MCF 10A (cell line): ENCODE measurements around the gene BASP1. TPM values are rescaled to one million over a fixed set of nuclear protein-coding genes. Genes with fewer than 3 reads are reported as not detected.

Experiments
- BruUV-seq: library from RNA; stranded (reverse); fragments of 400-500 nt; replicated peaks from 2 replicates; lab custom pipeline; 2021; lab: Mats Ljungman, UMichigan
- CTCF ChIA-PET: fragments of 300-600 bp; sonication (Branson Sonifier 250); formaldehyde crosslinking; extraction: SDS; loops from one replicate; lab custom pipeline; 2021; ENCODE audit warnings: antibody characterized with exemption, inconsistent platforms; lab: Yijun Ruan, JAX
- POLR2A ChIA-PET: fragments of 300-600, 350-650 bp; sonication (Branson Sonifier 250); formaldehyde crosslinking; extraction: SDS; loops from one replicate; lab custom pipeline; 2020; ENCODE audit warnings: antibody characterized with exemption, inconsistent platforms; lab: Yijun Ruan, JAX
- DNase-seq: peaks from one replicate; pipeline ENCODE4 v3.0.0-alpha.2; 2018; ENCODE audit not compliant: unreplicated experiment
- H3K27ac Mint-ChIP-seq: one replicate; pipeline ENCODE4 v1.8.0; 2022; ENCODE audit warnings: mild to moderate bottlenecking, low read depth, mixed read lengths; ENCODE audit not compliant: unreplicated experiment
- H3K27me3 Mint-ChIP-seq: one replicate; pipeline ENCODE4 v1.8.0; 2022; ENCODE audit warnings: mixed read lengths; ENCODE audit not compliant: insufficient read depth, unreplicated experiment
- H3K36me3 Mint-ChIP-seq: one replicate; pipeline ENCODE4 v1.8.0; 2022; ENCODE audit warnings: mild to moderate bottlenecking, moderate library complexity, mixed read lengths; ENCODE audit not compliant: insufficient read depth, unreplicated experiment
- H3K4me1 Mint-ChIP-seq: one replicate; pipeline ENCODE4 v1.8.0; 2022; ENCODE audit warnings: mixed read lengths; ENCODE audit not compliant: insufficient read depth, unreplicated experiment
- H3K4me3 Mint-ChIP-seq: one replicate; pipeline ENCODE4 v1.8.0; 2022; ENCODE audit warnings: mild to moderate bottlenecking, moderate library complexity, mixed read lengths; ENCODE audit not compliant: unreplicated experiment
- H3K9me3 Mint-ChIP-seq: one replicate; pipeline ENCODE4 v1.8.0; 2022; ENCODE audit warnings: mixed read lengths; ENCODE audit not compliant: unreplicated experiment
- intact Hi-C: fragments of 100-400 bp; cut with micrococcal nuclease; formaldehyde crosslinking; loops from 2 replicates; pipeline ENCODE4 v1.14.1; 2022
- total RNA-seq: library from RNA; stranded (reverse); gene quantifications from 2 replicates; pipeline ENCODE4 v1.2.3, GENCODE V29; 2022
- TF ChIP-seq, protein P1 (sequence below): fragments of 200-600 bp; IDR thresholded peaks from one replicate; pipeline ENCODE4 v1.8.0; 2022; ENCODE audit warnings: antibody characterized with exemption, mild to moderate bottlenecking; ENCODE audit not compliant: unreplicated experiment

Gene BASP1
- total RNA-seq, 1 experiment from 2014 or later: 84.5 TPM

DNA sequence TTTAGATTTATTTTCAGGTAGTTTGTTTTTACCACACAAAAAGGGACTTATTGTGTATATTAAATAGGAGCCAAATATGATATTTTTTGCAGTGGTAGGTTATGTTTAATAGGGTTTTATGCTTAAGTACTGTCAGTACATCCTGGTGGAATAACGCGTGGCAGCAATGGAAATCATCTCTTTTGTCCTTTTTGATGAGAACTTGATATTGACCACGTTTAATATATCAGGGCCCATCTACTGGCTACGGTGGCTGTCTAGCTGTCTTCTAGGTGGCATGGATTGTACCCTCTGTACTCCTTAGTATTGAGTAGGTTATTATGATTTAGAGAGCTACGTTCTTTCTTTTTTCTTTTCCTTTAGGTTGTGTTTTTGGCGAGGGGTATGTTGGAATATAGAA is 2.6 kb downstream of the BASP1 start:
- Mint-ChIP-seq H3K27me3 (no peaks in the 10 kb centered on the region), H3K27ac (no peak overlapping the region), H3K36me3 (peaks cover 19% of the 10 kb centered on the region), H3K4me3 (peak overlapping the region; percentile 83), H3K9me3 (no peaks in the 10 kb centered on the region), H3K4me1 (peaks cover 53% of the 10 kb centered on the region)
- POLR2A ChIA-PET: no interaction called here
- intact Hi-C loops: loop anchor here (5.0 to 10.0 kb wide), 4 partner anchors 42 to 1475 kb away; no protein-coding TSS in a partner anchor
- TF ChIP-seq, protein P1, sequence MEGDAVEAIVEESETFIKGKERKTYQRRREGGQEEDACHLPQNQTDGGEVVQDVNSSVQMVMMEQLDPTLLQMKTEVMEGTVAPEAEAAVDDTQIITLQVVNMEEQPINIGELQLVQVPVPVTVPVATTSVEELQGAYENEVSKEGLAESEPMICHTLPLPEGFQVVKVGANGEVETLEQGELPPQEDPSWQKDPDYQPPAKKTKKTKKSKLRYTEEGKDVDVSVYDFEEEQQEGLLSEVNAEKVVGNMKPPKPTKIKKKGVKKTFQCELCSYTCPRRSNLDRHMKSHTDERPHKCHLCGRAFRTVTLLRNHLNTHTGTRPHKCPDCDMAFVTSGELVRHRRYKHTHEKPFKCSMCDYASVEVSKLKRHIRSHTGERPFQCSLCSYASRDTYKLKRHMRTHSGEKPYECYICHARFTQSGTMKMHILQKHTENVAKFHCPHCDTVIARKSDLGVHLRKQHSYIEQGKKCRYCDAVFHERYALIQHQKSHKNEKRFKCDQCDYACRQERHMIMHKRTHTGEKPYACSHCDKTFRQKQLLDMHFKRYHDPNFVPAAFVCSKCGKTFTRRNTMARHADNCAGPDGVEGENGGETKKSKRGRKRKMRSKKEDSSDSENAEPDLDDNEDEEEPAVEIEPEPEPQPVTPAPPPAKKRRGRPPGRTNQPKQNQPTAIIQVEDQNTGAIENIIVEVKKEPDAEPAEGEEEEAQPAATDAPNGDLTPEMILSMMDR: no peak
- DNase-seq: no peak
- BruUV-seq: no TSS peak
- CTCF ChIA-PET: interaction anchor here (0.6 to 1.5 kb wide), 4 partner anchors 17 to 1085 kb away, joined by 3 to 6 read pairs (median 4); no protein-coding TSS in a partner anchor

DNA sequence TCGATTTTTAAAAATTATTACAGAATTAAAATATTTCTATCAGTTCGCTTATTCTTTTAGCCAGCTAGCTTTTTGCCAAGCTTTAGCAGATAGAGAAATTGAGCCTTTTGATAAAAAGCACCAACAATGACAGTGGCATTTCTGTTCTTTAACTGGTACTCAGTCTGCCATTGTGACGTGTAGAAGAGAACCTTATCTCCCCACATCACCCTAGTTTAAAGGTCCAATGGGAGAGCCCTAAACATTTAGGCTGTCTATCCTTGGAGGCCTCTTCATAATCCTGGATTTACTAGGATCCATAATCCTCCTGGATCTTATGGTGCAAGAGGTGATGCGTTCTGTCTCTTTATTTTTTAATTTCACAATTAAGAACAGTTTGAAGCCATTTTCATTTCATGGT is 3.0 kb downstream of the BASP1 start:
- H3K4me3 Mint-ChIP-seq: no peak overlapping the region

DNA sequence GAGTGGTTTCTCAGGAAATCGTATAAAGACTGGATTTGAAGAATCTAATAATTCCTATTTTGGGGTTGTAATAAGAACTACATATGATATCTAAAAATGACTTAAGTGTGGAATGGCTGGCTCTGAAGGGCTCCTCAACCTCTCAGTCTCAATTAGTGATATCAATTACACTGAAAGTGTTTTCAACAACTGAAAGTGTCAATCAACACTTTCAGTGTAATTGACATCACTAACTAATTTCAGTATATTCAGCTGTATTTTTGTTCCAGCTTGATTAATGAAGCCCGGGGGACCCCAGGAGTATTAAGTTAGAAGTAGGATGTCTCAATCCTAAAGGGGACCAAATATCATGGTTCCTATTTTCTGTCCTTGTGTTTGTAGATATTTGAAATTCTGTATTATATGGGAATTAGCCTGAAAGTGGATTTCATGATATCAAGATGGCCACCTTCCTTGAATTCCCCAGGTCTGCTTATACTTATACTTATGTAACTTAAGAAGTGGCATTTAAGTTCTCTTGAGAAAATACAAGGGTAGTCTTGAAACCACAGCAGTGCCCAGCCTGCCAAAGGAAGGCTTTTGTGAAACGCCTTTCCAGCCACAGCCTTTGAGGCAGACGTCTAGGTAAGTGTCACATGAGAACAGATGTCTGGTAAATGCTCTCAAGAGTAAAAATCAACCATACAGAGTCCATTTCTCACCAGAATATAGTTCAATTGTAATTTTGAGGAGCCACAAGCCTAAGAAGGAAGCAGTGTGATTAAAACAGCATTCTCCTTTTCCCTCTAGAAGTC is 4.6 kb downstream of the BASP1 start:
- no peaks in the 10 kb centered on the region for H3K9me3 Mint-ChIP-seq
- H3K27ac Mint-ChIP-seq: peak overlapping the region; percentile 42
- ChIA-PET CTCF (interaction anchor here (0.6 to 0.7 kb wide), 2 partner anchors 113 to 866 kb away, joined by 3 to 4 read pairs; no protein-coding TSS in a partner anchor), POLR2A (interaction anchor here (0.6 to 1.1 kb wide), 2 partner anchors 142 to 262 kb away, joined by 3 to 4 read pairs; no protein-coding TSS in a partner anchor)
- BruUV-seq: no TSS peak
- intact Hi-C loops: no loop called here
- H3K4me3 Mint-ChIP-seq: no peak overlapping the region
- peak; percentile 40 for DNase-seq
- no peaks in the 10 kb centered on the region for H3K27me3 Mint-ChIP-seq
- TF ChIP-seq, protein P1: no peak
- H3K4me1 Mint-ChIP-seq: peaks cover 46% of the 10 kb centered on the region
- peaks cover 19% of the 10 kb centered on the region for H3K36me3 Mint-ChIP-seq

More for the DNA sequence above, 3.0 kb downstream of the BASP1 start:
- peaks cover 19% of the 10 kb centered on the region for H3K36me3 Mint-ChIP-seq
- intact Hi-C loops: no loop called here
- no peaks in the 10 kb centered on the region for H3K9me3 Mint-ChIP-seq
- ChIA-PET CTCF (interaction anchor here (0.6 to 1.5 kb wide), 4 partner anchors 17 to 1084 kb away, joined by 3 to 6 read pairs (median 4); no protein-coding TSS in a partner anchor), POLR2A (no interaction called here)
- no peak for DNase-seq
- H3K27me3 Mint-ChIP-seq: no peaks in the 10 kb centered on the region
- BruUV-seq: no TSS peak
- TF ChIP-seq, protein P1: no peak
- H3K27ac Mint-ChIP-seq: no peak overlapping the region
- peaks cover 58% of the 10 kb centered on the region for H3K4me1 Mint-ChIP-seq

DNA sequence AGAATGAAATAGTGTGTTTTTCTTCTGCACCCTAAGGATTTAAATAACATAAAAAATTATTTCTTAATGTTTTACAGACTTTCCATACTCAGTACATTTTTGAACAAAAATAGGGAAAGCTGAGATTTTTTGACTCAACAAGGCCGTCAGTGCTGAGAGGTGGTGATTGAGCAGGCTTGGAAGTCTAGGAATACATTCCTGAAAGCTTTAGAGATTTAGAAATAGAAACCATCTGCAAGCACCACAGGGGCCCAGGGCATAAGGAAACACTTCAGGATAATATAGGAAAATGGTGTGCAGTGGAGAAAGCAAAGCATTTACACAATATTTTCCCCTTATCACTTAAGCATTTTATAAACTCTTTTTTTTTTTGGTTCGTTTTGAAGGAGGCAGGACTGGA is 5.2 kb downstream of the BASP1 start:
- Mint-ChIP-seq H3K4me3 (no peak overlapping the region), H3K27ac (peak overlapping the region; percentile 42)
- CTCF ChIA-PET: interaction anchor here (0.6 to 0.7 kb wide), 2 partner anchors 866 to 1136 kb away, joined by 3 to 4 read pairs; no protein-coding TSS in a partner anchor

More for the DNA sequence above, 5.2 kb downstream of the BASP1 start:
- no TSS peak for BruUV-seq
- POLR2A ChIA-PET: interaction anchor here (0.6 to 1.1 kb wide), 2 partner anchors 141 to 261 kb away, joined by 3 to 4 read pairs; no protein-coding TSS in a partner anchor
- Mint-ChIP-seq H3K36me3 (peaks cover 19% of the 10 kb centered on the region), H3K9me3 (no peaks in the 10 kb centered on the region), H3K4me1 (peaks cover 47% of the 10 kb centered on the region), H3K27me3 (no peaks in the 10 kb centered on the region)
- DNase-seq: no peak
- intact Hi-C loops: no loop called here
- TF ChIP-seq, protein P1: no peak
